PC-3 (cell line): ENCODE data around the gene ZNHIT1. TPM values are rescaled to one million over a fixed set of nuclear protein-coding genes. Genes with fewer than 3 reads are reported as not detected.
"Not testable (repeated sequence)": the region's sequence is repeated elsewhere in the genome, so short reads cannot be mapped to it uniquely, and the experiment has no call there.

ENCODE experiments used
- ATAC-seq: fragments of 200-7000 bp; cut with Tn5 transposase; 2 replicates; pipeline ENCODE4 v1.9.1; 2020; ENCODE audit warnings: mild to moderate bottlenecking, moderate library complexity
- BruUV-seq: library from RNA; stranded (reverse); fragments of 400-500 nt; replicated peaks from 2 replicates; lab custom pipeline; 2021; lab: Mats Ljungman, UMichigan
- CTCF ChIA-PET: fragments of 300-600 bp; sonication (Branson Sonifier 250); formaldehyde crosslinking; loops from one replicate; lab custom pipeline; 2022; ENCODE audit warnings: antibody characterized with exemption; lab: Charles Lee
- POLR2A ChIA-PET: fragments of 300-600 bp; sonication (Branson Sonifier 250); formaldehyde crosslinking; loops from one replicate; lab custom pipeline; 2022; ENCODE audit warnings: antibody characterized with exemption; ENCODE audit not compliant: unreplicated experiment; lab: Charles Lee
- DNase-seq: peaks from one replicate; pipeline ENCODE4 v3.0.0-alpha.2; 2015
- H2AFZ ChIP-seq: fragments of 300-600 bp; sonication (generic); 2 replicates; pipeline ENCODE4 v1.6.0; 2016; ENCODE audit warnings: antibody characterized with exemption, low read length
- H3F3A ChIP-seq: fragments of 300-600 bp; sonication (generic); one replicate; pipeline ENCODE4 v1.6.0; 2017; ENCODE audit warnings: antibody characterized with exemption, low read length, control low read depth, mild to moderate bottlenecking; ENCODE audit not compliant: unreplicated experiment
- H3K27ac ChIP-seq: fragments of 300-600 bp; sonication (generic); 2 replicates; pipeline ENCODE4 v1.5.1; 2016; ENCODE audit warnings: mild to moderate bottlenecking, low read length
- H3K27me3 ChIP-seq: fragments of 300-600 bp; sonication (generic); 2 replicates; pipeline ENCODE4 v1.6.1; 2016; ENCODE audit warnings: low read length, mixed read lengths
- H3K36me3 ChIP-seq: fragments of 300-600 bp; sonication (generic); 2 replicates; pipeline ENCODE4 v1.6.1; 2016; ENCODE audit warnings: low read depth, mixed run types, low read length, mixed read lengths
- H3K4me1 ChIP-seq: fragments of 300-600 bp; sonication (generic); 2 replicates; pipeline ENCODE4 v1.5.1; 2016; ENCODE audit warnings: low read length; ENCODE audit not compliant: insufficient read depth
- H3K4me2 ChIP-seq: fragments of 300-600 bp; sonication (generic); 2 replicates; pipeline ENCODE4 v1.6.0; 2016; ENCODE audit warnings: low read length
- H3K4me3 ChIP-seq: fragments of 300-600 bp; sonication (generic); 2 replicates; pipeline ENCODE4 v1.5.1; 2016; ENCODE audit warnings: mild to moderate bottlenecking, low read length, mixed read lengths
- H3K79me2 ChIP-seq: fragments of 300-600 bp; sonication (generic); 2 replicates; pipeline ENCODE4 v1.6.1; 2017; ENCODE audit warnings: low read length, mixed read lengths
- H3K9ac ChIP-seq: fragments of 300-600 bp; sonication (generic); 2 replicates; pipeline ENCODE4 v1.6.0; 2016; ENCODE audit warnings: mild to moderate bottlenecking, low read length
- H3K9me2 ChIP-seq: fragments of 300-600 bp; sonication (generic); replicated peaks from 2 replicates; pipeline ENCODE4 v1.6.1; 2016; ENCODE audit warnings: mixed run types, low read length, mixed read lengths
- H3K9me3 ChIP-seq: fragments of 300-600 bp; sonication (generic); 2 replicates; pipeline ENCODE4 v1.6.1; 2016; ENCODE audit warnings: low read length, mixed read lengths
- H4K20me1 ChIP-seq: fragments of 300-600 bp; sonication (generic); 2 replicates; pipeline ENCODE4 v1.6.1; 2016; ENCODE audit warnings: low read length, mixed read lengths
- CTCF ChIP-seq: fragments of 300-600 bp; sonication (generic); conservative IDR thresholded peaks from 2 replicates; pipeline ENCODE4 v1.5.1; 2017; ENCODE audit warnings: antibody characterized with exemption, low read depth, mild to moderate bottlenecking, low read length
- EZH2 ChIP-seq: fragments of 300-600 bp; sonication (generic); IDR thresholded peaks from one replicate; pipeline ENCODE4 v1.6.1; 2017; ENCODE audit warnings: antibody characterized with exemption, mild to moderate bottlenecking, low read length; ENCODE audit not compliant: unreplicated experiment
- EZH2phosphoT487 ChIP-seq: fragments of 300-600 bp; sonication (generic); IDR thresholded peaks from 2 replicates; pipeline ENCODE4 v1.6.1; 2018; ENCODE audit warnings: mild to moderate bottlenecking, antibody characterized with exemption, low read length, borderline replicate concordance
- intact Hi-C: fragments of 100-400 bp; cut with micrococcal nuclease; formaldehyde crosslinking; loops from 2 replicates; pipeline ENCODE4 v1.9.0; 2023
- total RNA-seq: library from RNA; depleted of rRNA; stranded (reverse); fragments of >200 nt; gene quantifications from 2 replicates; pipeline ENCODE4 v1.2.3, GENCODE V29; 2014

ZNHIT1 gene
- total RNA-seq, 1 experiment from 2014 or later: 188 TPM

GRCh38 chr7:101198476-101198875 lies 19.5 kb upstream of the ZNHIT1 start:
- H3K9me3 ChIP-seq: no peaks in the 10 kb centered on the region
- no peak overlapping the region for H3K4me2 ChIP-seq
- intact Hi-C loops: no loop called here
- H3K79me2 ChIP-seq: no peaks in the 10 kb centered on the region
- no peak overlapping the region for H3K27ac ChIP-seq
- H3K4me1 ChIP-seq: no peaks in the 10 kb centered on the region
- DNase-seq (no peak), ATAC-seq (no peak)
- CTCF ChIA-PET: no interaction called here
- no peaks in the 10 kb centered on the region for H3K9me2 ChIP-seq
- no peaks in the 10 kb centered on the region for H3K36me3 ChIP-seq
- no peak overlapping the region for H3K9ac ChIP-seq
- no peaks in the 10 kb centered on the region for H3F3A ChIP-seq
- H3K27me3 ChIP-seq: no peaks in the 10 kb centered on the region
- H3K4me3 ChIP-seq: no peak overlapping the region
- no peak for TF ChIP-seq EZH2phosphoT487
- TF ChIP-seq EZH2: no peak
- TF ChIP-seq CTCF: no peak
- no TSS peak for BruUV-seq
- POLR2A ChIA-PET: no interaction called here
- H4K20me1 ChIP-seq: no peaks in the 10 kb centered on the region
- H2AFZ ChIP-seq: no peak overlapping the region

GRCh38 chr7:101199522-101199921 lies 18.4 kb upstream of the ZNHIT1 start:
- BruUV-seq, intact Hi-C loops, H3K79me2 ChIP-seq, POLR2A ChIA-PET, H3K9ac ChIP-seq, H3K9me3 ChIP-seq, H3K27me3 ChIP-seq, H3K27ac ChIP-seq, H3K4me2 ChIP-seq, H4K20me1 ChIP-seq, H3K36me3 ChIP-seq, CTCF ChIA-PET, H3K9me2 ChIP-seq, H3K4me3 ChIP-seq, H2AFZ ChIP-seq, ATAC-seq, H3K4me1 ChIP-seq, H3F3A ChIP-seq, DNase-seq: not testable (repeated sequence)

- Histone ChIP-seq H4K20me1 (no peaks in the 10 kb centered on the region), H3F3A (no peaks in the 10 kb centered on the region), H3K9ac (no peak overlapping the region), H2AFZ (no peak overlapping the region), H3K4me3 (no peak overlapping the region), H3K27ac (no peak overlapping the region), H3K4me1 (no peaks in the 10 kb centered on the region), H3K9me3 (no peaks in the 10 kb centered on the region), H3K9me2 (no peaks in the 10 kb centered on the region), H3K4me2 (no peak overlapping the region), H3K27me3 (no peaks in the 10 kb centered on the region), H3K36me3 (no peaks in the 10 kb centered on the region), H3K79me2 (no peaks in the 10 kb centered on the region)
- ATAC-seq: no peak
- ChIA-PET POLR2A (interaction anchor here (0.6 kb wide), 1 partner anchor 35 kb away, joined by 6 read pairs; the partner anchor contains the start of gene VGF), CTCF (no interaction called here)
- DNase-seq: no peak
- BruUV-seq: no TSS peak
- intact Hi-C loops: no loop called here
- TF ChIP-seq EZH2phosphoT487 (no peak), CTCF (no peak), EZH2 (no peak)
These were observed 17.5 kb upstream of the ZNHIT1 start for GRCh38 chr7:101200504-101200861.
